Globus pallidus (tissue), 1 donor: ENCODE measurements around the gene FERD3L.

Experiments used
- DNase-seq: peaks from one replicate; pipeline ENCODE4 v3.0.0-alpha.2; 2015; ENCODE audit warnings: low spot score

Gene FERD3L

GRCh38 chr7:19099924-19100323, 45.3 kb downstream of the FERD3L start:
- DNase-seq = no peak

GRCh38 chr7:19099194-19099593, 46.0 kb downstream of the FERD3L start:
- DNase-seq = no peak

- no peak for DNase-seq
Measured at GRCh38 chr7:19098510-19098909, 46.7 kb downstream of the FERD3L start.

GRCh38 chr7:19097165-19098055, 47.8 kb downstream of the FERD3L start:
- no peak for DNase-seq

GRCh38 chr7:19095353-19095860, 49.8 kb downstream of the FERD3L start:
- DNase-seq = no peak
